SK-N-SH treated with all-trans-retinoic acid at 6 μM for 48 hours (cell line): ENCODE data around the gene C12orf42.

ENCODE experiments used
- ARNTL ChIP-seq: fragments of 450-650 bp; formaldehyde crosslinking; IDR thresholded peaks from 2 replicates; pipeline ENCODE4 v1.5.0; 2020; ENCODE audit warnings: low read depth, mild to moderate bottlenecking, moderate library complexity, borderline replicate concordance
- OSR1 ChIP-seq: fragments of 250-450 bp; sonication (Bioruptor Pico); IDR thresholded peaks from 2 replicates; pipeline ENCODE4 v1.8.0; 2022; ENCODE audit warnings: moderate library complexity, mild to moderate bottlenecking, inconsistent platforms
- POU6F1 ChIP-seq: fragments of 250-450 bp; sonication (Bioruptor Pico); IDR thresholded peaks from 2 replicates; pipeline ENCODE4 v1.8.0; 2021; ENCODE audit warnings: low read depth, mild to moderate bottlenecking, moderate library complexity, borderline replicate concordance
- RARB ChIP-seq: fragments of 250-450 bp; sonication (Bioruptor Pico); IDR thresholded peaks from 2 replicates; pipeline ENCODE4 v1.8.0; 2021; ENCODE audit warnings: mild to moderate bottlenecking, moderate library complexity
- TSHZ2 ChIP-seq: fragments of 250-450 bp; sonication (Bioruptor Pico); IDR thresholded peaks from 2 replicates; pipeline ENCODE4 v1.5.0; 2020; ENCODE audit warnings: mild to moderate bottlenecking, moderate library complexity
- ZFP30 ChIP-seq: fragments of 450-650 bp; formaldehyde crosslinking; IDR thresholded peaks from 2 replicates; pipeline ENCODE4 v1.5.0; 2022; ENCODE audit warnings: mild to moderate bottlenecking, moderate library complexity

GRCh38 chr12:103392722-103393121 lies 103.0 kb downstream of the C12orf42 start:
- TF ChIP-seq TSHZ2, result no peak
- TF ChIP-seq ARNTL (CRISPR knock-in tag), result no peak
- TF ChIP-seq RARB (CRISPR knock-in tag), result no peak
- TF ChIP-seq POU6F1 (CRISPR knock-in tag), result no peak
- TF ChIP-seq OSR1 (CRISPR knock-in tag), result no peak
- no peak for TF ChIP-seq ZFP30 (CRISPR knock-in tag)
